Measurements from ENCODE around the gene OSBPL2.

The OSBPL2 gene

DNA sequence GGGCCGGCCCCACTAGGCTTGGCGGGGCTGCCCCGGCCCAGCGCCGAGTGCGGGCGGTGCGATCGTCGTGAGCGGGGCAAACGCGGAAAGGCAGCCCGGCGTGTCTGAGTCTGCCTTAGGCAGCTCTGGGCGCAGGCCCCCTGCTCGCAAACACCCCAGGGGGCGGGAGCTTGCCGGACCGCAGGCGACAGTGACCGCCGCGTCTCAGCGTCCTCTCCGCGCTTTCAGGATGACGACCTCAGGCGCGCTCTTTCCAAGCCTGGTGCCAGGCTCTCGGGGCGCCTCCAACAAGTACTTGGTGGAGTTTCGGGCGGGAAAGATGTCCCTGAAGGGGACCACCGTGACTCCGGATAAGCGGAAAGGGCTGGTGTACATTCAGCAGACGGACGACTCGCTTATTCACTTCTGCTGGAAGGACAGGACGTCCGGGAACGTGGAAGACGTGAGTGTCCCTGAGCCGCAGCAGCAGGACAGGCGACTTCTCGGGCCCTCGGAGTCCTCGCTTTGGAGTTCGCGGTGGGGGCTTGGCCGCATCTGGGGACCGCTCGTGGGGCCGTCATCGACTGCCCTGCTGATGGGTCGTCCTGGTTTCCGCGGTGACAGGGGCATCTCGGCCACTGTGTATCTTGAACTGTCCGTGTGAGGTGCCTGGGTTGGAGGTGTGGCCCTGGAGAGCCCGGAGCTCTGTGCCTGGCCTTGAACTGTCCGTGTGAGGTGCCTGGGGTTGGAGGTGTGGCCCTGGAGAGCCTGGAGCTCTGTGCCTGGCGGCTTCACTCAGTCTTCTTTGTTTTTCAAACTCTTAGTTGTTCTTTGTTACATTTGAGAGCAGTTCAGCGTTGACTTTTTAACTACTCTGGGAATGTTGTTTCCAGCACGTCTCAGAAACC, 65.3 kb downstream of the OSBPL2 start:
- DNase-seq = no peak

DNA sequence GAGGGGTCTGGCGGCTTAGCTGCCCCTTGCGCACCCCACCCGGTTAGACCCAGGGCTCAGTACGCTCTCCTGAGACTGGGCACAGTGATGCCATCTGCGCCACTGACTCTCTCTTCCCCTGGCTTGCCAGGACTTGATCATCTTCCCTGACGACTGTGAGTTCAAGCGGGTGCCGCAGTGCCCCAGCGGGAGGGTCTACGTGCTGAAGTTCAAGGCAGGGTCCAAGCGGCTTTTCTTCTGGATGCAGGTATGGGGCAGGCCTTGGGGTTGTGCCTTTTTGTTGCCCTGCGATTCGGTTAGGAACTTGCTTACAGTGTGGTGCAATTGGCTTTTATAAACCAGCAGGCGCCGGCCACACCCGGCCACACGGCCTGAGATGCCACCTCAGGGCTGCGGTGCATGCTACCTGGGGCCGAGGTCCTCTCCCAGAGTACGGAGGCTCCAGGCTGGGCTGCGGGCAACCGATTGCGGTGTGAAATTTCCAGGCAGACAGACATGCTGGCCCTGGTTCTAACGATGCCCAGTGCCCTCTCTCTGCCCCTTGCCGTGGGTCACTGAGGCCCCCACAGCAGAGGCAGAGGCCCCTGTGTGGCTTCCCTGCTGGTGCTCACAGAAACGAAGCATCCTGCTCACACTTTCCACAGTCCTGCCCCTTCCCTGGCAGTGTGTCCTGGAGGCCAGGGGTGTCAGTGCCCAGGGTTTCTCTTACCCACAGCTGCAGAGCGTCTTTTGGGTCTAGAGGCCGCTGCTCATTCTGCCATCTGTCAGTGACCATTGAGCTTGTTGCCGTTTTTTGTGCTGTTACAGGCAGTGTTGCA, 66.2 kb downstream of the OSBPL2 start:
- no peak for DNase-seq

DNA sequence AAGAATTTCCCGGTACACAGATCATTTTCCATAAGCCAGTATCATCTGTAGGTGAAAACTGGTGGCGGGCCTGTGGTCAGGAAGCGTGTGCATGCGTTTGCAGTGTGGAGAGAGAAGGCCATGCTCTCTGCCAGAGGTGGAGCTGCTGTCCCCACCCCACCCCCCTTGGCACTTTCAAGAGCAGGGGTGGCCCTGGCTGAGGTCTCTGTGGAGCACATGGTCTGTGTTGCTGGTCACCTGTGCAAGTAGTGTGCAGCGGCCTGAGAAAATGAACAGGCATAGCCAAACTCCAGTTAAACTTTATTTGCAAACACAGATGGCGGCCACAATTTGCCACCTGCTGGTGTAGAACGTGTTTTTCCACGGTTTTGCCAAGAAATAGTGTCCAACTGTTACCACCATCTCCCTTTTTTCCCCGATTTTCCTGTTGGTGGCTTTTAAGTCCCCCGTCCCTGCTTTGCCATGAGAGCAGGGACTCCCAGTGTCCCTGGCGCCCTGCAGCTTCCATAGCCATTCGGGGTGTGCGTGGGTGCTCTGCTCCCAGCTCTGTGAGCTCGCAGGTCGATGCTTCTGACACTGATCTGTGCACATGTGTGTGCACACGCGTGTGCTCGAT, 66.9 kb downstream of the OSBPL2 start:
- no peak for DNase-seq

DNA sequence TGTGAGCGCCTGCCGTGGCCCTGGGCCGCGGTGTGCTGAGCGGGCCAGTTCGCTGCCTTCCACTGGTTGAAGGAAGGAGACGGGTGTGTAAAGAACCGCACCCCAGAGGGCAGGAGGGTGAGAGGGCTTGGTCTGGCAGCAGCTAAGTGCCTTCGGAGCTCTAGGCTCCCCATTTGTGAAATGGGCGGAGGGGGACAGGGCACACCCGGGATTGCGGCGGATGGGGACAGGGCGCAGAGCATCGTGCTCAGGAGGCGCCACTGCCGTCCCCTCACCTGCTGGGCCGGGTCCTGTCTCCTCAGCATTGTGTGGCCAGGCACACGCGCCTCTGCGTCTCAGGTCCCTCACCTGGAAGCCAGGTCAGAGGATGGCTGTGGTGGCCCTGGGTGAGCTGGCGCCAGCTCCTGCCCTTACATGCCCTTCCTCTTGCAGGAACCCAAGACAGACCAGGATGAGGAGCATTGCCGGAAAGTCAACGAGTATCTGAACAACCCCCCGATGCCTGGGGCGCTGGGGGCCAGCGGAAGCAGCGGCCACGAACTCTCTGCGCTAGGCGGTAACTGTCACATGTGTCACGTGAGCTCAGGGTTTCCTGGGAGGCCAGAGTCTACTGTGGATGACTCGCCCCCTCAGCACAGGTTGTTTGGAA, 67.6 kb downstream of the OSBPL2 start:
- DNase-seq = no peak

DNA sequence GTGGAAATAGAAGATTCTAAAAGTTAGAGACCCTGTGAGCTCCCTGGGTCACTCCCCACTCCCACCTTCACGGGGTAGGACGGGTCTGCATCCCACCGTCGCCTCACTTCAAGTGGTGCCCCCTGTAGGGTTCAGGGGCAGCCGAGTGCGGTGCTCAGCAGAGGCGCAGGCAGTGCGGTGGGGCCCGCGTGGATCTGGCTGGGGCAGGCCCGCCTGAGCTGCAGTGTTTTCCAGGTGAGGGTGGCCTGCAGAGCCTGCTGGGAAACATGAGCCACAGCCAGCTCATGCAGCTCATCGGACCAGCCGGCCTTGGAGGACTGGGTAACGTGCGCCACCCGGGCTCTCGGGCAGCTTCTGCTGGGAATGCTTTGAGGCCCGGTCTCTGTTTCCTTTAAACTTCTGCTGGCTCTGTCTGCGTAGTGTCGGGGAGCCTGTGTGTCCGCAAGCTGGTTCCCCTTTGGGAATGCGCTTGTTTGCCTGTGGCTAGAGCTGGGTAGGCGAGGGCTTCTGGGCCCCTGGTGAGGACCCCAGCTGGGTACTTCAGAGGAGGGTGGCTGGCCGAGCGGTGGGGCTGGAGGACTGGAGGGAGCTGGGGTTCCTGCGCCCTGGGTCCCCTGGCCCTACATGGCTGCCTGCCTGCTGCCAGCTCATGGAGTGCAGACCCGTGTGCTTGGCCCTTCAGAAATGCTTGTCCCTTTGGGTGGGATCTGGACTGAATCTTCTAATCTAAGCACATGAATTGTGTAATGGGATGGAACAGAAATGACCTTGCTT, 68.3 kb downstream of the OSBPL2 start:
- DNase-seq = no peak

DNA sequence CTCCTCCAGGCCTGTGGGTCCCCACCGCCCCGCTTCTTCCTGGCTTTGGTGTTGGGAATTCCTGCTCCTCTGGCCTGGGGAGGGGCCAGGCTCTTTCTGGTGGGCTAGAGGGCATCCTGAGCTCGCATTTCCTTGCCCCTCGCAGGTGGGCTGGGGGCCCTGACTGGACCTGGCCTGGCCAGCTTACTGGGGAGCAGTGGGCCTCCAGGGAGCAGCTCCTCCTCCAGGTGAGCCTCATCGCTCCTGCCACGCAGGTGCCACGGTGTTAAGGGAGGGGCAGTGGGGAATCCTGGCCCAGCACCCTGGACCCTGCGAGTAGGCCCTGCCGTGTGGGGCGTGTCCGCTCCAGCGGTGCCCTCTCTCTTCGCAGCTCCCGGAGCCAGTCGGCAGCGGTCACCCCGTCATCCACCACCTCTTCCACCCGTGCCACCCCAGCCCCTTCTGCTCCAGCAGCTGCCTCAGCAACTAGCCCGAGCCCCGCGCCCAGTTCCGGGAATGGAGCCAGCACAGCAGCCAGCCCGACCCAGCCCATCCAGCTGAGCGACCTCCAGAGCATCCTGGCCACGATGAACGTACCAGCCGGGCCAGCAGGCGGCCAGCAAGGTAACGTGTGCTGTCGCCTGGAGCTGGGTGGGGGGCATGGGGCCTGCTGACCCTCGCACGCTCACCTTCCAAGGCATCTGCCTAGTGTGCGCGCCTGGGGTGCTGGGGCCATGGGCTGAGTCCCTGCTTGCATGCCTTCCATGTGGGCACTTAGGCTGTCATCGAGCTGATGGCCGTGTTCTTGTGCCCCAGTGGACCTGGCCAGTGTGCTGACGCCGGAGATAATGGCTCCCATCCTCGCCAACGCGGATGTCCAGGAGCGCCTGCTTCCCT, 69.1 kb downstream of the OSBPL2 start:
- DNase-seq = no peak

GRCh38 chr20:62308102-62308822, 69.9 kb downstream of the OSBPL2 start:
- DNase-seq = no peak

DNA sequence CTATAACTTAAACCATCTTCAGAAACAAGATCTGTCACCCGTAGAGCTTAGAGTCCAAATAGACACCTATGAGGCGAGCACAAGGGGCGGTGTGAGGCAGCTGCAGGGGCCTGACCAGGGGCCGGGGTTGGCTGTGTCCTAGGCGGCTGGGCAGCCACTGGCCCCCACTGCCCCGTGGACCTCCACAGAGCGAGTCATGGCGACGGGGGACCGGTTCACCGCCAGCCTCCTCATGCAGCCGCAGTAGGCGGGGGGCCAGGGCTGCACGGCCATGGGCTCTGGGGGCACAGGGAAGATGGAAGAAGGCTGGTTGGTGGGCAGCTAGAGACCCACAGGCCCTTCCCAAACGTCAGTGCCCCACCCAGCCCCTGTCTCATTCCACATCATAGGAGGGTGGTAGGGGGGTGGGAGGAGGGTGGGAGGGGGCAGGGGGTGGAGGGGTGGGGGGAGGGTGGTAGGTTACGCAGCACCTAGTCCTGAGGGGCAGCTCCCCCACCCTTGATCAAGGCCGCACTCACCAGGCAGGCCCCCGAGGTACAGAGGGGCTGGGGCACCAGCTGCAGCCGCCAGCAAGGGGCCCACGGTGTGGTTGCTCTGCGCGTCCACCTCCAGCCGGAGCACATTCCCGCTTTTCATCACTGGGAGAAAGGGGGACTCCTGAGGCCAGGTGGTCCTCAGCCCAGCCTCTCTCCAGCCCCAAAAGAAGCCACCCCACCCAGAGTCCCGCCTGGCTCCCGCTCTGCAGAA, 71.0 kb downstream of the OSBPL2 start:
- DNase-seq = no peak

GRCh38 chr20:62309947-62310756, 71.8 kb downstream of the OSBPL2 start:
- no peak for DNase-seq

DNA sequence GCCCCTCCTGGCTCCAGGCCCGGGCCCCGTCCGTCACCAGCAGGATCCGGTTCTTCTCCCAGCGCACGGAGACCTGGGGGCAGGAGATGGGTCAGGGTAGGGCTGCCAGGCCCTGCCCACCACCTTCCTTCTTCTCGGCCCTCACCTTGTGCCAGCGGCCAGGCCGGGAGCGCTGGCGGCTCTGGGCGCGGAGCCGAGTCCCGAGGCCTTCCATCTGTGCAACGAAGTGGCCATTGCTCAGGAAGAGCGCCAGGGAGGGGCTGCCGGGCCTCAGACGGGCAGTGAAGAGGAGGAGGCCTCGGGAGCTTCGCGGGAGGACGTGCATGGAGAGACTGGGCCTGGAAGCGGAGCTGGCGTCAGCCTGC, 72.4 kb downstream of the OSBPL2 start:
- no peak for DNase-seq

DNA sequence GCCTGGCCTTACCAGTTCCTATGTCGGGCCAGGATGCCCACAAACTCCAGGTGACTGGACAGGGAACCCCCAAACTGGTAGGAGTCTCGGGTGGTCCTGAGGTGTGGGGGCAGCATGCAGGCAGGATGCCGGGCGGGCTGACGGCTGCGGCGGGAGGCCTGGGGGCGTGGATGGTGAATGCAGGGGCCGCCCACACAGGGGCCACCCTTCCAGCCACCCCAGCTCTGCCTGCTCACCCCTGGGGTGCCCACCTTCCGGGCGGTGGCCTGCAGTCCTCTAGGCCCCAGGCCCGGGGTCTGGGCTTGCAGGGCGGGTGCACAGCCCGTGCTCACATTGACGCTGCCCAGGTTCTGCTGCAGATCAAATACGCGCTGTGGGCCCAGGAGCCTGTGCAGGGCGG, 72.8 kb downstream of the OSBPL2 start:
- no peak for DNase-seq

DNA sequence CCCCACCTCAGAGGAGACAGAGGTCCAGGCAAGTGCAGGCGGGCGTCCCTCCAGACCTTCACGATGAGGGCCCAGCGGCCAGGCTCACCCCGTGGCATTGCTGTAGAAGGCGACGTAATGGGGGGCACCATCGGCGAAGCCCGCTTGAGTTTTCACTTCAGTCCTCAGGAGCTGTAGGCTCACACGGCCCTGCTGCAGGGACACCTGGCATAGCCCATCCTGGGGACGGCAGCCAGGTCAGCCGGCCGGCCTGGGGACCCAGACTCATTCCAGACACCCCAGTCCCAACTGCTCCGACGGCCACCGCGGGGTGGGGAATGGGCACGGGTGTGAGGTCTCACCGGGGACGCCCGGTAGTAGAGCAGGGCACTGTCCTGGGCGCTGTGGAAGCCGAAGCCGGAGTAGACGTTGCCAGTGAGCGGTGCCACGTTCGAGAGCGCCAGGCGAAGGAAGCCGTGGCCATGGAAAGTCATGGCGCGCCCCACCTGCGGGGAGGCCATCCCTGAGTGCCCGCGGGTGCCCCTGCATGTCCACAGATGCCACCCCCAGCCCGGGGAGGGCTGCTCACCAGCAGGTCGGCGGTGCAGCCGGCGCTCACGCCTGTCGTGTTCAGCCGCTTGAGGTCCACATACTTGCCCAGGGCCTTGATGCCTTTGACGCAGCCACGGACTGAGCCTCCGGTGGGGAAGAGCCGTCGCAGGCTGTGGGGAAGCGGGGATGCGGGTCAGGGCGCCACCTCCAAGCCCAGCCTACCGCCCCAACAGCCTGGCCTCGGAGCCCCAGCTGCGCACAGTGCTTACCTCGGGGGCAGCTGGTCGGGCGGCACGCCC, 73.7 kb downstream of the OSBPL2 start:
- no peak for DNase-seq

DNA sequence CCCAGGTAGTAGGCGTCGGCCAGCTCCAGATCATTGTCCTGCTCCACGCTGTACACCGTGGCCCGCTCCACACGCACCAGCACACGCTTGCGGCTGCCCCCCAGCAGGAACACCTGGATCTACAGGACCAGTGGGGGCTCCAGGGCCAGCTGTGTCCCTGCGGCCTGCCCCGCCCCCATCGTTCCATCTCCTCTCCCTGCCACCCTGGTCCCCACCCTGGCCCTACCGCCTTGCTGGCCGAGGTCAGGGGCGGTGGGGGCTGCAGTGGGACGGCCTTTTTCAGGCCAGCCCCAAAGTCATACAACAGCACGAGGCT, 74.3 kb downstream of the OSBPL2 start:
- DNase-seq = no peak

- no peak for DNase-seq
Observed at GRCh38 chr20:62313021-62313420, 74.7 kb downstream of the OSBPL2 start.

DNA sequence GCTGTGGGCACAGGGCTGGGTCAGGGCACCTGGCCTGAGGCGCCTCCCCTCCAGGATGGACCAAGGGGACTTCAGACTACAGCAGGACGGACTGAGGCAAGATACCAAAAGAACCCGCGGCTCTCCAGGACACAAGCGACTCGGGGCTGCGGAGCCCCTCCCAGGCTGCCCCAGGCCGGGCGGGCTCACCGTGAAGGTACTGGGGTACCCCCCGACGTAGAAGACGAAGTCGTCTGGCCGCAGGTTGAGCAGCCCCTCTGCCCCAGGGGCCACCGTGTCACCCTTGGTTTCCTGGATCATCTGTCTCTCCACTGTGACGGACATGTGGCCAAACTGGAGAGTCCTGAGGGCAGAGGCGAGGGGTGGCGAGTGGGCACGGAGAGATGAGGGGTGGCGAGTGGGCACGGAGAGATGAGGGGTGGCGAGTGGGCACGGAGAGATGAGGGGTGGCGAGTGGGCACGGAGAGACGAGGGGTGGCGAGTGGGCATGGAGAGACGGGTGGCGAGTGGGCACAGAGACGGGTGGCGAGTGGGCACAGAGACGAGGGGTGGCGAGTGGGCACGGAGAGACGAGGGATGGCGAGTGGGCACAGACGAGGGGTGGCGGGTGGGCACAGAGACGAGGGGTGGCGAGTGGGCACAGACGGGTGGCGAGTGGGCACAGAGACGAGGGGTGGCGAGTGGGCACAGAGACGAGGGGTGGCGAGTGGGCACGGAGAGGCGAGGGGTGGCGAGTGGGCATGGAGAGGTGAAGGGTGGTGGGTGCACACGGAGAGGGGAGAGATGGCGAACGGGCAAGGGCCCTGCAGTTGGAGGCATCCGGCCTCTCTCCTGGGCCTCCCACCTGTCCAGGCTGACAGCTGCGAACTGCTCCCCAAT, 75.4 kb downstream of the OSBPL2 start:
- no peak for DNase-seq

- DNase-seq = no peak
Observed at GRCh38 chr20:62314339-62314638, 76.0 kb downstream of the OSBPL2 start.

- DNase-seq = no peak
Observed at GRCh38 chr20:62314711-62315302, 76.5 kb downstream of the OSBPL2 start.
